Measurements from ENCODE around the gene NANOGP8. TPM values are rescaled to one million over a fixed set of nuclear protein-coding genes. Genes with fewer than 3 reads are reported as not detected.

The NANOGP8 gene
- total RNA-seq, 1 experiment from 2014 or later: not detected

DNA sequence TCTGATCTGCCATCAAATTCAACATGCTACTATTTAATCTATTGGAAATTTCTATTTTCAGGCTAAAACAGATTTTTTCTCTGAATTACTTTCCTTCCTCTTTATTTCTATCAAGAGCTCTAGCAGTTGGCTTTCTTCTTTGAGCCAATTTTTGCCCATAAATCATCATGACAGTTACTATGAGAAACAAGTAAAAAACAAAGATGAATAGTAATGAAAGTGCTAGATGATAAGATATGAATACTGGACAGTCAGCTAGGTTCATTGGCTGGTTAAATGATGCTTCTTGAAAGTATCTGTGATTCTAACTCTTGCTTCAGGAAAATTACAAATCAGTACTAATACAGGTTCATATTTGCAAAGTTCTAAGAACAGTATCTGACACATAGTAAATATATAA, 38.6 kb upstream of the NANOGP8 start:
- Histone ChIP-seq H3K36me3 (ENCODE audit: insufficient read depth, low read length, poor library complexity, severe bottlenecking) (no peaks in the 10 kb centered on the region), H3K27ac (ENCODE audit: low read depth, low read length, poor library complexity, severe bottlenecking) (no peak overlapping the region), H3K27me3 (replicated peaks; ENCODE audit: insufficient read depth, low read depth, low read length, poor library complexity) (no peaks in the 10 kb centered on the region), H3K4me3 (ENCODE audit: low read depth, low read length, poor library complexity, severe bottlenecking) (no peak overlapping the region), H3K4me1 (ENCODE audit: insufficient read depth, low read length, poor library complexity, severe bottlenecking) (no peaks in the 10 kb centered on the region), H3K9me3 (ENCODE audit: low read depth, low read length, poor library complexity, severe bottlenecking) (no peaks in the 10 kb centered on the region)
- TF ChIP-seq, protein P1, sequence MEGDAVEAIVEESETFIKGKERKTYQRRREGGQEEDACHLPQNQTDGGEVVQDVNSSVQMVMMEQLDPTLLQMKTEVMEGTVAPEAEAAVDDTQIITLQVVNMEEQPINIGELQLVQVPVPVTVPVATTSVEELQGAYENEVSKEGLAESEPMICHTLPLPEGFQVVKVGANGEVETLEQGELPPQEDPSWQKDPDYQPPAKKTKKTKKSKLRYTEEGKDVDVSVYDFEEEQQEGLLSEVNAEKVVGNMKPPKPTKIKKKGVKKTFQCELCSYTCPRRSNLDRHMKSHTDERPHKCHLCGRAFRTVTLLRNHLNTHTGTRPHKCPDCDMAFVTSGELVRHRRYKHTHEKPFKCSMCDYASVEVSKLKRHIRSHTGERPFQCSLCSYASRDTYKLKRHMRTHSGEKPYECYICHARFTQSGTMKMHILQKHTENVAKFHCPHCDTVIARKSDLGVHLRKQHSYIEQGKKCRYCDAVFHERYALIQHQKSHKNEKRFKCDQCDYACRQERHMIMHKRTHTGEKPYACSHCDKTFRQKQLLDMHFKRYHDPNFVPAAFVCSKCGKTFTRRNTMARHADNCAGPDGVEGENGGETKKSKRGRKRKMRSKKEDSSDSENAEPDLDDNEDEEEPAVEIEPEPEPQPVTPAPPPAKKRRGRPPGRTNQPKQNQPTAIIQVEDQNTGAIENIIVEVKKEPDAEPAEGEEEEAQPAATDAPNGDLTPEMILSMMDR (conservative IDR thresholded peaks at IDR 0.05; ENCODE audit: low read depth, low read length): no peak
- TF ChIP-seq EZH2 (IDR thresholded peaks at IDR 0.05; ENCODE audit: borderline replicate concordance, low read depth, low read length, poor library complexity, severe bottlenecking): no peak
- no TSS peak for BruUV-seq (replicated peaks)
- ChIA-PET CTCF (no interaction called here), POLR2A (ENCODE audit: low non-redundant PET) (no interaction called here)
- intact Hi-C loops (cut with micrococcal nuclease; ENCODE audit: unreplicated experiment): no loop called here
- no peak for DNase-seq (ENCODE audit: low spot score)

GRCh38 chr15:35121611-35122359, 36.7 kb upstream of the NANOGP8 start:
- TF ChIP-seq, protein P1 (conservative IDR thresholded peaks at IDR 0.05; ENCODE audit: low read depth, low read length): no peak
- TF ChIP-seq EZH2 (IDR thresholded peaks at IDR 0.05; ENCODE audit: borderline replicate concordance, low read depth, low read length, poor library complexity, severe bottlenecking): no peak
- H3K4me1 ChIP-seq (ENCODE audit: insufficient read depth, low read length, poor library complexity, severe bottlenecking): no peaks in the 10 kb centered on the region
- BruUV-seq (replicated peaks): no TSS peak
- H3K27me3 ChIP-seq (replicated peaks; ENCODE audit: insufficient read depth, low read depth, low read length, poor library complexity): no peaks in the 10 kb centered on the region
- intact Hi-C loops (cut with micrococcal nuclease; ENCODE audit: unreplicated experiment): no loop called here
- H3K4me3 ChIP-seq (ENCODE audit: low read depth, low read length, poor library complexity, severe bottlenecking): no peak overlapping the region
- DNase-seq (ENCODE audit: low spot score): no peak
- no peaks in the 10 kb centered on the region for H3K9me3 ChIP-seq (ENCODE audit: low read depth, low read length, poor library complexity, severe bottlenecking)
- no peaks in the 10 kb centered on the region for H3K36me3 ChIP-seq (ENCODE audit: insufficient read depth, low read length, poor library complexity, severe bottlenecking)
- ChIA-PET CTCF (no interaction called here), POLR2A (ENCODE audit: low non-redundant PET) (no interaction called here)
- H3K27ac ChIP-seq (ENCODE audit: low read depth, low read length, poor library complexity, severe bottlenecking): no peak overlapping the region

DNA sequence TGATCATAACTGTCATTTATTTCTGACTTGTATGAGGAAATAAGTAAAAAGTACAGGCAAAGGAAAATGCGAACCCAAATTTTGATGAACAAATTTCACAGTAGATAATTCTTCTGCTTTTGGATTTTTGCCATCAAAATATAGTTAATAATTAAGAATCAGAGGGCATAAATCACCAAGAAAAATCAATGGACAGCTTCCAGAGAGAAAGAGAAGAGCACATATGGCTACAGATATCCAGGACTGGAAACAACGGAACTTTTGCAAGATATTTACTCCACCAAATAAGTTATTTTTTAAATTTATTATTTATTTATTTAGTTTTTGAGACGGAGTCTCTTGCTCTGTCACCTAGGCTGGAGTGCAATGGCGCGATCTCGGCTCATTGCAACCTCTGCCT, 35.1 kb upstream of the NANOGP8 start:
- H3K27ac ChIP-seq (ENCODE audit: low read depth, low read length, poor library complexity, severe bottlenecking): no peak overlapping the region
- no peaks in the 10 kb centered on the region for H3K4me1 ChIP-seq (ENCODE audit: insufficient read depth, low read length, poor library complexity, severe bottlenecking)
- H3K27me3 ChIP-seq (replicated peaks; ENCODE audit: insufficient read depth, low read depth, low read length, poor library complexity): no peaks in the 10 kb centered on the region
- TF ChIP-seq EZH2 (IDR thresholded peaks at IDR 0.05; ENCODE audit: borderline replicate concordance, low read depth, low read length, poor library complexity, severe bottlenecking): no peak
- TF ChIP-seq, protein P1 (conservative IDR thresholded peaks at IDR 0.05; ENCODE audit: low read depth, low read length): no peak
- no peaks in the 10 kb centered on the region for H3K9me3 ChIP-seq (ENCODE audit: low read depth, low read length, poor library complexity, severe bottlenecking)
- intact Hi-C loops (cut with micrococcal nuclease; ENCODE audit: unreplicated experiment): no loop called here
- BruUV-seq (replicated peaks): no TSS peak
- CTCF ChIA-PET: no interaction called here
- DNase-seq (ENCODE audit: low spot score): no peak
- no peaks in the 10 kb centered on the region for H3K36me3 ChIP-seq (ENCODE audit: insufficient read depth, low read length, poor library complexity, severe bottlenecking)
- H3K4me3 ChIP-seq (ENCODE audit: low read depth, low read length, poor library complexity, severe bottlenecking): no peak overlapping the region
- POLR2A ChIA-PET (ENCODE audit: low non-redundant PET): no interaction called here

All from A673 (cell line).